GM19397 (cell line): Measurements from ENCODE around the gene LRRC36.

Source experiments
- ATAC-seq: cut with Tn5 transposase; IDR thresholded peaks from one replicate; pipeline ENCODE4 v1.9.1; 2021; ENCODE audit warnings: mild to moderate bottlenecking, moderate library complexity; ENCODE audit not compliant: unreplicated experiment

Gene LRRC36

GRCh38 chr16:67421030-67421429 is 94.4 kb downstream of the LRRC36 start:
- ATAC-seq: no peak

- ATAC-seq: no peak
These were observed 96.4 kb downstream of the LRRC36 start for GRCh38 chr16:67423015-67423414.

- no peak for ATAC-seq
These were observed 97.1 kb downstream of the LRRC36 start for GRCh38 chr16:67423611-67424260.

- ATAC-seq: no peak
These were observed 97.6 kb downstream of the LRRC36 start for GRCh38 chr16:67424261-67424615.

- ATAC-seq: no peak
These were observed 98.4 kb downstream of the LRRC36 start for GRCh38 chr16:67425061-67425460.

- no peak for ATAC-seq
These were observed 99.0 kb downstream of the LRRC36 start for GRCh38 chr16:67425580-67425979.

- no peak for ATAC-seq
These were observed 99.4 kb downstream of the LRRC36 start for GRCh38 chr16:67426022-67426421.

- ATAC-seq: no peak
These were observed 100.3 kb downstream of the LRRC36 start for GRCh38 chr16:67426950-67427349.

- ATAC-seq: no peak
These were observed 101.6 kb downstream of the LRRC36 start for GRCh38 chr16:67428146-67428731.

GRCh38 chr16:67429053-67429798 is 102.6 kb downstream of the LRRC36 start:
- no peak for ATAC-seq

GRCh38 chr16:67429799-67430503 is 103.3 kb downstream of the LRRC36 start:
- no peak for ATAC-seq

- no peak for ATAC-seq
These were observed 103.9 kb downstream of the LRRC36 start for GRCh38 chr16:67430504-67430976.

GRCh38 chr16:67430977-67431774 is 104.6 kb downstream of the LRRC36 start, which contains the start of gene HSD11B2:
Gene HSD11B2 (plus strand): TSS chr16:67431121. CDS start chr16:67431249, 128 bp downstream.
- ATAC-seq: no peak

GRCh38 chr16:67431775-67432505 is 105.3 kb downstream of the LRRC36 start:
- no peak for ATAC-seq

GRCh38 chr16:67432506-67432890 is 105.9 kb downstream of the LRRC36 start:
- ATAC-seq: no peak

GRCh38 chr16:67433131-67433719 is 106.6 kb downstream of the LRRC36 start:
- no peak for ATAC-seq
